GM12878 (cell line): Measurements from ENCODE around the gene GATAD2B. TPM values are rescaled to one million over a fixed set of nuclear protein-coding genes. Genes with fewer than 3 reads are reported as not detected.

Source experiments
- CBX3 ChIP-seq: fragments of 200-600 bp; sonication (generic); IDR thresholded peaks from 2 replicates; pipeline ENCODE4 v1.6.1; 2016; ENCODE audit warnings: low read depth, borderline replicate concordance
- CHD4 ChIP-seq: fragments of 200-600 bp; sonication (generic); IDR thresholded peaks from 2 replicates; pipeline ENCODE4 v1.6.1; 2016; ENCODE audit warnings: mild to moderate bottlenecking
- CREB1 ChIP-seq: IDR thresholded peaks from 2 replicates; pipeline ENCODE4 v1.6.1; 2012; ENCODE audit warnings: low read depth, mild to moderate bottlenecking, inconsistent platforms
- ESRRA ChIP-seq: IDR thresholded peaks from 2 replicates; pipeline ENCODE4 v1.6.1; 2012; ENCODE audit warnings: mild to moderate bottlenecking, low read length, improper control_type of control experiment
- ETV6 ChIP-seq, 2 experiments: fragments of 450-650 bp in 1 of 2; IDR thresholded peaks in 1 of 2; conservative IDR thresholded peaks in 1 of 2; 2 replicates each; pipeline ENCODE4 v1.6.1; 2014; ENCODE audit warnings: antibody characterized with exemption in 1 of 2, borderline replicate concordance in 1 of 2, low read depth in 1 of 2, mild to moderate bottlenecking in 1 of 2, moderate library complexity in 1 of 2
- EZH2 ChIP-seq: IDR thresholded peaks from 2 replicates; pipeline ENCODE4 v1.6.1; 2012; ENCODE audit warnings: low read depth, mild to moderate bottlenecking, control low read depth, inconsistent platforms, low read length, borderline replicate concordance; ENCODE audit not compliant: control insufficient read depth
- FOXM1 ChIP-seq: IDR thresholded peaks from 2 replicates; pipeline ENCODE4 v1.6.1; 2012; ENCODE audit warnings: low read depth, mild to moderate bottlenecking, inconsistent platforms, low read length, moderate library complexity
- HCFC1 ChIP-seq: fragments of 150-350 bp; IDR thresholded peaks from 2 replicates; pipeline ENCODE4 v1.6.1; 2014; ENCODE audit warnings: low read length
- HDAC6 ChIP-seq: fragments of 200-600 bp; sonication (generic); IDR thresholded peaks from one replicate; pipeline ENCODE4 v1.8.0; 2017; ENCODE audit warnings: antibody characterized with exemption; ENCODE audit not compliant: unreplicated experiment
- IKZF2 ChIP-seq, 2 experiments: fragments of 450-650 bp; IDR thresholded peaks; 2 replicates each; pipeline ENCODE4 v1.6.1; 2017; ENCODE audit warnings: mild to moderate bottlenecking in 2 of 2, moderate library complexity in 2 of 2
- MEF2A ChIP-seq: IDR thresholded peaks from 2 replicates; pipeline ENCODE4 v1.6.1; 2011; ENCODE audit warnings: low read depth, mild to moderate bottlenecking, low read length, moderate library complexity; ENCODE audit not compliant: insufficient read depth
- MEF2B ChIP-seq: fragments of 450-650 bp; IDR thresholded peaks from 2 replicates; pipeline ENCODE4 v1.6.1; 2018; ENCODE audit warnings: mild to moderate bottlenecking, moderate library complexity; ENCODE audit not compliant: partially characterized antibody, poor library complexity, severe bottlenecking
- NBN ChIP-seq: fragments of 450-650 bp; IDR thresholded peaks from 2 replicates; pipeline ENCODE4 v1.6.1; 2016
- PAX5 ChIP-seq: IDR thresholded peaks from 2 replicates; pipeline ENCODE4 v1.6.1; 2011; ENCODE audit warnings: low read depth, low read length, borderline replicate concordance
- PAX8 ChIP-seq: fragments of 450-650 bp; IDR thresholded peaks from 2 replicates; pipeline ENCODE4 v1.6.1; 2017; ENCODE audit warnings: mild to moderate bottlenecking, moderate library complexity
- SIX5 ChIP-seq: IDR thresholded peaks from 2 replicates; pipeline ENCODE4 v1.6.1; 2011; ENCODE audit warnings: mild to moderate bottlenecking, low read depth, low read length, moderate library complexity; ENCODE audit not compliant: severe bottlenecking
- SMC3 ChIP-seq: IDR thresholded peaks from 2 replicates; pipeline ENCODE4 v1.6.1; 2011; ENCODE audit warnings: low read length, improper control_type of control experiment, borderline replicate concordance
- TCF3 ChIP-seq: IDR thresholded peaks from 2 replicates; pipeline ENCODE4 v1.6.1; 2012; ENCODE audit warnings: low read depth, mild to moderate bottlenecking, low read length, borderline replicate concordance; ENCODE audit not compliant: insufficient read depth
- ZNF274 ChIP-seq: IDR thresholded peaks from one replicate; pipeline ENCODE4 v1.8.0; 2011; ENCODE audit not compliant: insufficient read length, insufficient read depth
- ZZZ3 ChIP-seq: IDR thresholded peaks from 2 replicates; pipeline ENCODE4 v1.6.1; 2011; ENCODE audit warnings: low read depth; ENCODE audit not compliant: control insufficient read depth, insufficient read length
- polyA plus RNA-seq, 11 experiments: library from polyadenylated mRNA; depleted of rRNA in 4 of 11; unstranded in 6 of 11; stranded (reverse) in 5 of 11; fragments of >200 nt; fragmentation: Nextera tagmentation in 4 of 11; fragmentation: Illumina TruSeq in 1 of 11; extraction: Ambion mirVana in 4 of 11; extraction: Trizol in 1 of 11; gene quantifications; 1 replicate in 1 of 11; 2 replicates in 10 of 11; pipeline versions ENCODE4 v1.2.1 to v1.2.3, GENCODE V29; 2011 to 2016; ENCODE audit warnings: inconsistent platforms in 2 of 11, missing spikeins in 2 of 11, low read depth in 1 of 11
- total RNA-seq, 4 experiments: library from RNA; depleted of rRNA in 3 of 4; stranded (reverse); fragments of >200 nt in 3 of 4; fragmentation: Illumina TruSeq in 1 of 4; extraction: Trizol in 1 of 4; gene quantifications; 2 replicates each; pipeline versions ENCODE4 v1.2.1 to v1.2.3, GENCODE V29; 2013 to 2021
- TF ChIP-seq, protein P1 (sequence below): IDR thresholded peaks from 2 replicates; pipeline ENCODE4 v1.6.1; 2012; ENCODE audit warnings: low read depth, low read length, improper control_type of control experiment
- TF ChIP-seq, protein P2 (sequence below): fragments of 150-350 bp; IDR thresholded peaks from 2 replicates; pipeline ENCODE4 v1.6.1; 2014; ENCODE audit warnings: mild to moderate bottlenecking, low read depth, low read length
- TF ChIP-seq, protein P3 (sequence below): fragments of 450-650 bp; IDR thresholded peaks from 2 replicates; pipeline ENCODE4 v1.6.1; 2016; ENCODE audit warnings: mild to moderate bottlenecking
- TF ChIP-seq, protein P4 (sequence below): IDR thresholded peaks from 2 replicates; pipeline ENCODE4 v1.6.1; 2012; ENCODE audit warnings: low read depth, low read length, improper control_type of control experiment

The GATAD2B gene
- total and polyA plus RNA-seq, 10 of the 15 experiments (the other 5 are each of a cell fraction or from before 2014, with no cell fraction given), result 2.4 to 63.1 (median 8.7) TPM

DNA sequence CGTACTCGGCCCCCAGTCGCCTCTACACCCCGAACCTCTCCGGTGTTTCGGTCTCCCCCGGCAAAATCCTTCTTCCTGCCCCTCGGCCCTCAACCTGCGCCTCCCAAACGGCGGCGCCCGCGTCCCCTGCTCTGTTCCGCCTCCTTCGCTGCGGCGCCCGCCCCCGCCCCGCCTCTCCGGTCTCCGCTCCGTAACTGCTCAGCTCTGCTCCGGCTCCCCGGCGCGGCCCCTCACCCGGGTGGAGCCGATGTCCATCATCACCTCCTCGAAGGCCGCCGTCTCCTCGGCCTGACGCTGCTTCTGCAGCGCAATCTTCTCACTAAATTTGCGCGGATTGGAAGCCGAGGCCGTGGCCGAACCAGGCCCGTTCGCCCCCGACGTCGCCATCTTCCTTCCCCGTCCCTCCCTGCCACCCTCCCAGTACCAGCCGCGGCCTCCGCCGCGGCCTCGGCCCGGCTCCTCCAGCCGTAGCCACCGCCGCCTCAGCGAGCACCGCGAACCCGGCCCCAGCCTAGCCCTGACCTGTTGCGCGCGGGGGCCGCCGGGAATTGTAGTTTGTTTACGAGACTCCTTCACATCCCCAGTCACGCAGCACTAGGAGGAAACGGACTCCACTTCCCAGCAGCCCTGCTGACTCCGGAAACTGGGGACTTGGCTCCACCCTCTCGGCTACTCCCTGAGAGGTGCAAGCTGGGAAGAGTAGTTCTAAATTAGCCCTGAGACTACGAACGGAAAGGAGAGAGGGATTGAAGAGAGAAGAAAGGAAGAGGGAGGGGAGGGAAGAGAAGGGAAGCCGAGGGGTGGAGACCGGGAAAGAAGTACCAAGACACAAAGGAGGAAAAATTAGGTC lies 35.6 kb upstream of the GATAD2B start, which contains the start of gene CRTC2 (continued):
- TF ChIP-seq, protein P1, sequence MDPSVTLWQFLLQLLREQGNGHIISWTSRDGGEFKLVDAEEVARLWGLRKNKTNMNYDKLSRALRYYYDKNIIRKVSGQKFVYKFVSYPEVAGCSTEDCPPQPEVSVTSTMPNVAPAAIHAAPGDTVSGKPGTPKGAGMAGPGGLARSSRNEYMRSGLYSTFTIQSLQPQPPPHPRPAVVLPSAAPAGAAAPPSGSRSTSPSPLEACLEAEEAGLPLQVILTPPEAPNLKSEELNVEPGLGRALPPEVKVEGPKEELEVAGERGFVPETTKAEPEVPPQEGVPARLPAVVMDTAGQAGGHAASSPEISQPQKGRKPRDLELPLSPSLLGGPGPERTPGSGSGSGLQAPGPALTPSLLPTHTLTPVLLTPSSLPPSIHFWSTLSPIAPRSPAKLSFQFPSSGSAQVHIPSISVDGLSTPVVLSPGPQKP, result peak; percentile 93
- TF ChIP-seq HDAC6 (no peak), ZNF274 (no peak), ETV6 (conservative IDR thresholded peaks at IDR 0.05 in 1 of 2, IDR thresholded peaks at IDR 0.05 in 1 of 2; ENCODE audit: borderline replicate concordance in 1 of 2, low read depth in 1 of 2) (no peak; a peak in 1 of 4 replicates), CBX3 (no peak), CHD4 (no peak), NBN (peak; percentile 43), CREB1 (no peak), HCFC1 (peak; percentile 100), ZZZ3 (no peak), FOXM1 (no peak), EZH2 (no peak), IKZF2 (IDR thresholded peaks at IDR 0.05) (peak in 1 of 2 experiments; percentile 12; a peak in 1 of 4 replicates), SIX5 (peak; percentile 100), SMC3 (no peak), TCF3 (no peak), MEF2B (no peak), PAX8 (no peak), PAX5 (peak; percentile 44; the same call in 1 of the 2 replicates), ESRRA (no peak), MEF2A (0 out of 2 replicates have a peak, but pooled peaks have one; percentile 52)
- TF ChIP-seq, protein P2, sequence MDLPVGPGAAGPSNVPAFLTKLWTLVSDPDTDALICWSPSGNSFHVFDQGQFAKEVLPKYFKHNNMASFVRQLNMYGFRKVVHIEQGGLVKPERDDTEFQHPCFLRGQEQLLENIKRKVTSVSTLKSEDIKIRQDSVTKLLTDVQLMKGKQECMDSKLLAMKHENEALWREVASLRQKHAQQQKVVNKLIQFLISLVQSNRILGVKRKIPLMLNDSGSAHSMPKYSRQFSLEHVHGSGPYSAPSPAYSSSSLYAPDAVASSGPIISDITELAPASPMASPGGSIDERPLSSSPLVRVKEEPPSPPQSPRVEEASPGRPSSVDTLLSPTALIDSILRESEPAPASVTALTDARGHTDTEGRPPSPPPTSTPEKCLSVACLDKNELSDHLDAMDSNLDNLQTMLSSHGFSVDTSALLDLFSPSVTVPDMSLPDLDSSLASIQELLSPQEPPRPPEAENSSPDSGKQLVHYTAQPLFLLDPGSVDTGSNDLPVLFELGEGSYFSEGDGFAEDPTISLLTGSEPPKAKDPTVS, result no peak
- TF ChIP-seq, protein P3, sequence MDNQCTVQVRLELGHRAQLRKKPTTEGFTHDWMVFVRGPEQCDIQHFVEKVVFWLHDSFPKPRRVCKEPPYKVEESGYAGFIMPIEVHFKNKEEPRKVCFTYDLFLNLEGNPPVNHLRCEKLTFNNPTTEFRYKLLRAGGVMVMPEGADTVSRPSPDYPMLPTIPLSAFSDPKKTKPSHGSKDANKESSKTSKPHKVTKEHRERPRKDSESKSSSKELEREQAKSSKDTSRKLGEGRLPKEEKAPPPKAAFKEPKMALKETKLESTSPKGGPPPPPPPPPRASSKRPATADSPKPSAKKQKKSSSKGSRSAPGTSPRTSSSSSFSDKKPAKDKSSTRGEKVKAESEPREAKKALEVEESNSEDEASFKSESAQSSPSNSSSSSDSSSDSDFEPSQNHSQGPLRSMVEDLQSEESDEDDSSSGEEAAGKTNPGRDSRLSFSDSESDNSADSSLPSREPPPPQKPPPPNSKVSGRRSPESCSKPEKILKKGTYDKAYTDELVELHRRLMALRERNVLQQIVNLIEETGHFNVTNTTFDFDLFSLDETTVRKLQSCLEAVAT, result no peak
- TF ChIP-seq, protein P4, sequence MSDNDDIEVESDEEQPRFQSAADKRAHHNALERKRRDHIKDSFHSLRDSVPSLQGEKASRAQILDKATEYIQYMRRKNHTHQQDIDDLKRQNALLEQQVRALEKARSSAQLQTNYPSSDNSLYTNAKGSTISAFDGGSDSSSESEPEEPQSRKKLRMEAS, result peak; percentile 46
